DND-41 (cell line): ENCODE measurements around the gene HOXC5.

Experiments
- ATAC-seq: fragments of 200-7000 bp; cut with Tn5 transposase; 3 replicates; pipeline ENCODE4 v1.9.1; 2021; ENCODE audit warnings: low read depth; ENCODE audit not compliant: insufficient read depth
- DNase-seq: peaks from one replicate; pipeline ENCODE4 v3.0.0-alpha.2; 2020
- H2AFZ ChIP-seq: 2 replicates; pipeline ENCODE4 v1.6.0; 2012; ENCODE audit warnings: low read depth, low read length
- H3K27ac ChIP-seq: 2 replicates; pipeline ENCODE4 v1.5.1; 2012; ENCODE audit warnings: low read length, inconsistent platforms
- H3K27me3 ChIP-seq: fragments of 200-600 bp; sonication (generic); 2 replicates; pipeline ENCODE4 v1.6.0; 2012; ENCODE audit warnings: low read length, mild to moderate bottlenecking, inconsistent platforms; ENCODE audit not compliant: insufficient read depth, poor library complexity
- H3K36me3 ChIP-seq: 2 replicates; pipeline ENCODE4 v1.5.1; 2012; ENCODE audit warnings: low read length, inconsistent platforms; ENCODE audit not compliant: insufficient read depth
- H3K4me1 ChIP-seq: 2 replicates; pipeline ENCODE4 v1.5.1; 2012; ENCODE audit warnings: mild to moderate bottlenecking, low read length; ENCODE audit not compliant: insufficient read depth
- H3K4me2 ChIP-seq: 2 replicates; pipeline ENCODE4 v1.6.0; 2012; ENCODE audit warnings: mild to moderate bottlenecking, moderate library complexity, low read length, inconsistent platforms; ENCODE audit not compliant: insufficient read depth
- H3K4me3 ChIP-seq, 2 experiments: fragments of 200-600 bp in 1 of 2; shearing (Covaris generic) in 1 of 2; 2 replicates each; pipeline ENCODE4 v1.5.1; 2012 to 2016; ENCODE audit warnings: inconsistent platforms in 2 of 2, low read length in 2 of 2, mild to moderate bottlenecking in 2 of 2, low read depth in 1 of 2, moderate library complexity in 1 of 2
- H3K79me2 ChIP-seq: 2 replicates; pipeline ENCODE4 v1.6.0; 2012; ENCODE audit warnings: low read length, inconsistent platforms; ENCODE audit not compliant: insufficient read depth
- H3K9ac ChIP-seq: 2 replicates; pipeline ENCODE4 v1.6.0; 2012; ENCODE audit warnings: low read depth, mild to moderate bottlenecking, inconsistent platforms, low read length, moderate library complexity
- H3K9me3 ChIP-seq: 2 replicates; pipeline ENCODE4 v1.5.1; 2012; ENCODE audit warnings: low read length, moderate library complexity, mild to moderate bottlenecking, inconsistent platforms; ENCODE audit not compliant: insufficient read depth, severe bottlenecking
- H4K20me1 ChIP-seq: 2 replicates; pipeline ENCODE4 v1.6.0; 2012; ENCODE audit warnings: low read length; ENCODE audit not compliant: insufficient read depth
- EZH2 ChIP-seq: IDR thresholded peaks from 3 replicates; pipeline ENCODE4 v1.6.1; 2012; ENCODE audit warnings: borderline replicate concordance, low read depth, mild to moderate bottlenecking, moderate library complexity, low read length, inconsistent platforms; ENCODE audit not compliant: severe bottlenecking
- TF ChIP-seq, protein P1 (sequence below): IDR thresholded peaks from 2 replicates; pipeline ENCODE4 v1.5.1; 2012; ENCODE audit warnings: borderline replicate concordance, low read length, moderate library complexity, mild to moderate bottlenecking; ENCODE audit not compliant: poor library complexity, severe bottlenecking; ENCODE audit errors: extremely low read depth

The HOXC5 gene

DNA sequence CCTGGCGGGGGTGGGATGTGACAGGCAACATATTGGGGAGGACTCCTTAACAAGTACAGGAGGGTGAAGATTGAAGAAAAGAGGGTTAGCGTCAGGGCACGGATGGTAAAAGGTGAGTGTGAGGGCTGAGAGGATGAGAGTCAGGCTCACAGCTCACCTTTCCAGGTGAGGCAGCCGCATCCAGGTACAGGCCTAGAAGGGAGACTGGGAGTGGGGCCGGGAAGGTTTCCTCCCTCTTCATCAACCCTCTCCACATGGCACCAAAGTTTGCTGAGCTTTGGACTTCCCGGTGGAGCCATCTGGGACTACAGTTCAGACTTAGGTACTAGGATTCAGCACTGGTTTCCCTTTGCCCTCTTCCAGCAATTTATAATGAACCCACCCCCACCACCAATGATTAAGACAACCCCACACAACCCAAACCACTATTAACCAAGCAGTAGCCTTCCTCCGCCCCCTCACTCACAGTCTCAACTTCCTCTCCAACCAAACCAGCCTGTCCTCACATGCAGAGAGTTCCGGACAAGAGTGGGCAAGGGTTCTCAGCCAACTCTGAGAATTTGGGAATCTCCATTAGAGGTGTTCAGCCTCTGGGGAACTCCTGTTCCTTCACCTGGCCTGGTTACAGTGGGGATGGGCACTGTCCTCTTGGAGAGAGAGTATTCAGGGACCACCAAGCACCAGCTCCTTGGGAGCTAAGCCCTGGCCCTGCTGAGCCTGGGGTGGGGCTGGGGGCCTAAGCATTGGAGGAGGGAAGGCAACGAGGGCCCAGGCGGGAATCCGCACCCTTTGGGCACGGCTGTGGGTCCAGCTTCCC lies 18.4 kb downstream of the HOXC5 start:
- DNase-seq (no peak), ATAC-seq (no peak)
- no peaks in the 10 kb centered on the region for H3K79me2 ChIP-seq

DNA sequence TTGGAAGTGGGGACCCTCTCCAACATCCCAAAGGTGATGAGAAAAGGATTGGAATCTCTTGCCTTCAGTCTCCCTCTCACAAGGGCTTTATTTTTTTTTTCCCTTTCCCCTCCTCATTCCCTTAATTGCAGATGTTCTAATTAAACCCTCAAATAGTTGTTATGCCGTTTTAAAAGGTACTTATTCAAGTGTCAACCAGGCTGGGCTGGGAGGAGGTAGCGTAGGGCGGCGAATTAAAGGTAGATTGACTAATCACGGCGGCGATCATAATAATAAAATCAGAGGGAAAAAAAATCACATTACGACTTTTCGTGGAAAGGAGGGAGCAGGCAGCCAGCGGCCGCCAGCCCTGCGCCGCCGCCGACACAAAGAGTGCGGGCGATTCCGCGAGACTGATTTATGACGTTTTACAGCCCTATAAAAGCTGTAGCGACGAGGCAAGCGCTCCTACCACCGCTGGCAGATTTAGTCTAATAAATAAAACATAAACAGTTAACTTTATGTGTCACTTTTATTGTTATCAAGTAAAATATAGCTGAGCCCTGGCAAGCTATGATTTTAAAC lies 19.1 kb downstream of the HOXC5 start:
- no peak overlapping the region for H3K4me3 ChIP-seq
- TF ChIP-seq, protein P1, sequence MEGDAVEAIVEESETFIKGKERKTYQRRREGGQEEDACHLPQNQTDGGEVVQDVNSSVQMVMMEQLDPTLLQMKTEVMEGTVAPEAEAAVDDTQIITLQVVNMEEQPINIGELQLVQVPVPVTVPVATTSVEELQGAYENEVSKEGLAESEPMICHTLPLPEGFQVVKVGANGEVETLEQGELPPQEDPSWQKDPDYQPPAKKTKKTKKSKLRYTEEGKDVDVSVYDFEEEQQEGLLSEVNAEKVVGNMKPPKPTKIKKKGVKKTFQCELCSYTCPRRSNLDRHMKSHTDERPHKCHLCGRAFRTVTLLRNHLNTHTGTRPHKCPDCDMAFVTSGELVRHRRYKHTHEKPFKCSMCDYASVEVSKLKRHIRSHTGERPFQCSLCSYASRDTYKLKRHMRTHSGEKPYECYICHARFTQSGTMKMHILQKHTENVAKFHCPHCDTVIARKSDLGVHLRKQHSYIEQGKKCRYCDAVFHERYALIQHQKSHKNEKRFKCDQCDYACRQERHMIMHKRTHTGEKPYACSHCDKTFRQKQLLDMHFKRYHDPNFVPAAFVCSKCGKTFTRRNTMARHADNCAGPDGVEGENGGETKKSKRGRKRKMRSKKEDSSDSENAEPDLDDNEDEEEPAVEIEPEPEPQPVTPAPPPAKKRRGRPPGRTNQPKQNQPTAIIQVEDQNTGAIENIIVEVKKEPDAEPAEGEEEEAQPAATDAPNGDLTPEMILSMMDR, result no peak
- TF ChIP-seq EZH2, result no peak
- DNase-seq (no peak), ATAC-seq (no peak)
- H3K9ac ChIP-seq, result no peak overlapping the region
- no peak overlapping the region for H2AFZ ChIP-seq
- no peaks in the 10 kb centered on the region for H4K20me1 ChIP-seq
- H3K79me2 ChIP-seq, result no peaks in the 10 kb centered on the region
- H3K27me3 ChIP-seq, result peaks cover 48% of the 10 kb centered on the region
- no peak overlapping the region for H3K27ac ChIP-seq
- H3K4me1 ChIP-seq, result 0 out of 2 replicates have a peak, but pooled peaks cover 6% of the 10 kb centered on the region
- no peak overlapping the region for H3K4me2 ChIP-seq
- H3K9me3 ChIP-seq, result no peaks in the 10 kb centered on the region
- no peaks in the 10 kb centered on the region for H3K36me3 ChIP-seq

More for the DNA sequence above, 18.4 kb downstream of the HOXC5 start:
- no peak overlapping the region for H2AFZ ChIP-seq
- no peak overlapping the region for H3K4me2 ChIP-seq
- H3K27ac ChIP-seq, result no peak overlapping the region
- TF ChIP-seq, protein P1, result no peak
- TF ChIP-seq EZH2, result no peak
- no peaks in the 10 kb centered on the region for H4K20me1 ChIP-seq
- H3K4me3 ChIP-seq, result no peak overlapping the region
- peaks cover 45% of the 10 kb centered on the region for H3K27me3 ChIP-seq
- H3K9me3 ChIP-seq, result no peaks in the 10 kb centered on the region
- H3K4me1 ChIP-seq, result 0 out of 2 replicates have a peak, but pooled peaks cover 6% of the 10 kb centered on the region
- no peak overlapping the region for H3K9ac ChIP-seq
- H3K36me3 ChIP-seq, result no peaks in the 10 kb centered on the region

DNA sequence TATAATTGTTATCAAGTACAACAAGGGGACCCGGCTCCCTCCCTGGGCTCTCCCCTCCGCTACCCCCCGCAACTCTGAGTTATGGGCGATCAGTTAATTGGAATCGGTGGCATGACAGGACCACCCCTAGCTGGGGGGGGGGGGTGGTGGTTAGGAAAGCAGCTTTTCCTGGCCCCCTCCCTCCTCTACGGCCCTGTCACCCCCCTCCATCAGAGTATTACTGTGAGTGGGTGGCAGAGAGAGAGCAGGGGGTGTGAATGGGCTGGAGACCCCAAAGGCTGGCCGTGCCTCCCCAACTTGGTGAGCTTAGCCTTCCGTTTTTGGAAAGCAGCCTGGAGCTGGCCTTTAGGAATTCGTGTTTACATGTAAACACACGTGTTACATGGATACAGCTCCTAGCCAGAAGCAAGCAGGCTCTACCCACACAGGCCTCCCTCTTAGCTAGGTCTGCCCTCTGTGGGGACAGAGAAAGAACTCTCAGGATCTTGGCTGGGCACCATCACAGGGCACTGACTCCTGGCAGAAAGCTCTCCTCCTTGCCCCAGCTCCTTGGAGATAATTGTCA lies 19.7 kb downstream of the HOXC5 start:
- no peak for TF ChIP-seq EZH2
- TF ChIP-seq, protein P1, result no peak
- no peak overlapping the region for H2AFZ ChIP-seq
- DNase-seq, result no peak

More for the DNA sequence above, 19.7 kb downstream of the HOXC5 start:
- Histone ChIP-seq H3K4me3 (no peak overlapping the region), H3K36me3 (no peaks in the 10 kb centered on the region), H3K9me3 (no peaks in the 10 kb centered on the region), H3K27ac (no peak overlapping the region), H3K4me2 (no peak overlapping the region), H3K9ac (no peak overlapping the region), H3K27me3 (peaks cover 50% of the 10 kb centered on the region), H4K20me1 (no peaks in the 10 kb centered on the region), H3K4me1 (0 out of 2 replicates have a peak, but pooled peaks cover 6% of the 10 kb centered on the region), H3K79me2 (no peaks in the 10 kb centered on the region)
- no peak for ATAC-seq
